Brain microvascular endothelial cell (primary cell): ENCODE measurements around the gene CIBAR2.

Experiments
- DNase-seq: peaks from one replicate; pipeline ENCODE4 v3.0.0-alpha.2; 2020
- H3K27ac ChIP-seq: fragments of 250-450 bp; sonication (Bioruptor Pico); 2 replicates; pipeline ENCODE4 v1.5.1; 2020; ENCODE audit warnings: mild to moderate bottlenecking, moderate library complexity
- H3K27me3 ChIP-seq: fragments of 250-450 bp; sonication (Bioruptor Pico); replicated peaks from 2 replicates; pipeline ENCODE4 v1.5.1; 2020; ENCODE audit warnings: mild to moderate bottlenecking
- H3K36me3 ChIP-seq: fragments of 250-450 bp; sonication (Bioruptor Pico); replicated peaks from 2 replicates; pipeline ENCODE4 v1.5.1; 2020; ENCODE audit warnings: mild to moderate bottlenecking
- H3K4me3 ChIP-seq: 2 replicates; pipeline ENCODE4 v1.5.1; 2011; ENCODE audit warnings: low read depth, mild to moderate bottlenecking, control low read depth, low read length, moderate library complexity
- in situ Hi-C: cut with HindIII; loops from 2 replicates; pipeline ENCODE4 v1.10.0; 2017; ENCODE audit warnings: low sequenced_read_pairs, low pct_ligation_motif_present
- TF ChIP-seq, protein P1 (sequence below): IDR thresholded peaks from 2 replicates; pipeline ENCODE4 v1.5.1; 2011; ENCODE audit warnings: low read depth, mild to moderate bottlenecking, moderate library complexity, low read length, control low read depth, inconsistent platforms; ENCODE audit errors: missing control alignments

CIBAR2 gene

GRCh38 chr16:85156869-85157268 lies 44.6 kb upstream of the CIBAR2 start:
- no peak overlapping the region for H3K4me3 ChIP-seq
- H3K27me3 ChIP-seq: no peaks in the 10 kb centered on the region
- DNase-seq: no peak
- in situ Hi-C loops: no loop called here
- TF ChIP-seq, protein P1, sequence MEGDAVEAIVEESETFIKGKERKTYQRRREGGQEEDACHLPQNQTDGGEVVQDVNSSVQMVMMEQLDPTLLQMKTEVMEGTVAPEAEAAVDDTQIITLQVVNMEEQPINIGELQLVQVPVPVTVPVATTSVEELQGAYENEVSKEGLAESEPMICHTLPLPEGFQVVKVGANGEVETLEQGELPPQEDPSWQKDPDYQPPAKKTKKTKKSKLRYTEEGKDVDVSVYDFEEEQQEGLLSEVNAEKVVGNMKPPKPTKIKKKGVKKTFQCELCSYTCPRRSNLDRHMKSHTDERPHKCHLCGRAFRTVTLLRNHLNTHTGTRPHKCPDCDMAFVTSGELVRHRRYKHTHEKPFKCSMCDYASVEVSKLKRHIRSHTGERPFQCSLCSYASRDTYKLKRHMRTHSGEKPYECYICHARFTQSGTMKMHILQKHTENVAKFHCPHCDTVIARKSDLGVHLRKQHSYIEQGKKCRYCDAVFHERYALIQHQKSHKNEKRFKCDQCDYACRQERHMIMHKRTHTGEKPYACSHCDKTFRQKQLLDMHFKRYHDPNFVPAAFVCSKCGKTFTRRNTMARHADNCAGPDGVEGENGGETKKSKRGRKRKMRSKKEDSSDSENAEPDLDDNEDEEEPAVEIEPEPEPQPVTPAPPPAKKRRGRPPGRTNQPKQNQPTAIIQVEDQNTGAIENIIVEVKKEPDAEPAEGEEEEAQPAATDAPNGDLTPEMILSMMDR: no peak
- no peak overlapping the region for H3K27ac ChIP-seq
- no peaks in the 10 kb centered on the region for H3K36me3 ChIP-seq

GRCh38 chr16:85156440-85156839 lies 44.2 kb upstream of the CIBAR2 start:
- TF ChIP-seq, protein P1: no peak
- Histone ChIP-seq H3K4me3 (no peak overlapping the region), H3K27me3 (no peaks in the 10 kb centered on the region), H3K27ac (no peak overlapping the region), H3K36me3 (no peaks in the 10 kb centered on the region)
- DNase-seq: no peak
- in situ Hi-C loops: no loop called here

- H3K4me3 ChIP-seq: no peak overlapping the region
- TF ChIP-seq, protein P1: no peak
- DNase-seq: no peak
- H3K36me3 ChIP-seq: no peaks in the 10 kb centered on the region
- in situ Hi-C loops: no loop called here
- no peak overlapping the region for H3K27ac ChIP-seq
- H3K27me3 ChIP-seq: no peaks in the 10 kb centered on the region
Observed at GRCh38 chr16:85153656-85154091, 41.4 kb upstream of the CIBAR2 start.

DNA sequence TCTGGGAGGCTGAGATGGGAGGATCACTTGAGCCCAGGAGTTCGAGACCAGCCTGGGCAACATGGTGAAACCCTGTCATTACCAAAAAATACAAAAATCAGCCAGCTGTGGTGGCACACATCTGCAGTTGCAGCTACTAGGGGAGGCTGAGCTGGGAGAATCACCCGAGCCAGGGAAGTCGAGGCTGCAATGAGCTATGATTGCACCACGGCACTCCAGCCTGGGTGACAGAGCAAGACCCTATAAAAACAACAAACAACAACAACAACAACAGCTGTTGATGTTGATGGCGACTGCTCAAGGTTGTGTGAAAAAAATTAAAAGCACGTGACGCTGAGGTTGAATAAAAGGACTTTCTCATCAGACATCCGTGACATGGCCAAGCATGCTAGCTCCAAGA lies 40.8 kb upstream of the CIBAR2 start:
- in situ Hi-C loops: no loop called here

DNA sequence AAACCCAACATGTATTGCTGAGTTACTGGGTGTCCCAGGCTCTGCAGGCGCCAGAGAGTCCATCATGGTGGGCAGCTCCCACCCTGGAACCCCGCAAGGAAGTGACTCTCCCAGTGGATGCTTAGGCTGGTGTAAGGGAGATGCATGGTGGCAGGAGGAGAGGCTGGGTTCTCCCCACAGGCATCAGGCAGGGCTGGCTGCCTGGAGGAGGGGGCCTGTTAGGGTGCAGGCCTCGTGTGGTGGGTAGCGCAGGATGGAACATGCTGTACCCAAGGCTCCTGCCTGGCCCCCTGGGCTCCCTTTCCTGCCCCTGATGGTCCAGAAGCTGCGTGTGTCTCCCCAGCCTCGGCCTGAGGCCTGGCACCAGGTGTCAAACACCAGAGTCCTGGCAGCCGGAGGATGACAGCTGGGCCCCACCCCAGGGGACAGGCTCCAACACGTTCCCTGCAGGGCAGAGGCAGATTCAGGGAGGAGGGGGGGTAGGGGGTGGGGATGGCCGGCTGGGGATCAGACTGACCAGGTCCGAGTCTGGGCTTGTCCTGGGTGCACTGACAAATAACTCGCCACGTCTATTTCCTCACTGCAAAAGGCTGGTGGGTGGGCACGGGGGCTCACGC lies 40.2 kb upstream of the CIBAR2 start:
- in situ Hi-C loops: no loop called here
- H3K4me3 ChIP-seq: no peak overlapping the region
- no peaks in the 10 kb centered on the region for H3K27me3 ChIP-seq
- TF ChIP-seq, protein P1: no peak
- H3K27ac ChIP-seq: no peak overlapping the region
- no peaks in the 10 kb centered on the region for H3K36me3 ChIP-seq
- no peak for DNase-seq

More for the DNA sequence above, 40.8 kb upstream of the CIBAR2 start:
- no peak for DNase-seq
- H3K27me3 ChIP-seq: no peaks in the 10 kb centered on the region
- no peak overlapping the region for H3K4me3 ChIP-seq
- no peak overlapping the region for H3K27ac ChIP-seq
- H3K36me3 ChIP-seq: no peaks in the 10 kb centered on the region
- TF ChIP-seq, protein P1: no peak
